HepG2 (cell line): ENCODE measurements around the gene CCT7. TPM values are rescaled to one million over a fixed set of nuclear protein-coding genes. Genes with fewer than 3 reads are reported as not detected.

ENCODE experiments used
- ZBTB14 ChIP-seq: sonication (generic); formaldehyde crosslinking; IDR thresholded peaks from 2 replicates; pipeline ENCODE4 v1.4.0; 2020; ENCODE audit warnings: missing genetic modification reagents
- ZBTB40 ChIP-seq, 2 experiments: fragments of 450-650 bp in 1 of 2; sonication (generic) in 1 of 2; formaldehyde crosslinking in 1 of 2; IDR thresholded peaks; 2 replicates each; pipeline versions ENCODE4 v1.6.1 to v1.8.0; 2016 to 2022; ENCODE audit warnings: antibody characterized with exemption in 1 of 2, mild to moderate bottlenecking in 1 of 2, missing genetic modification reagents in 1 of 2
- ZMAT5 ChIP-seq: sonication (generic); formaldehyde crosslinking; IDR thresholded peaks from 2 replicates; pipeline ENCODE4 v1.5.0; 2020; ENCODE audit warnings: mild to moderate bottlenecking, low read depth, missing genetic modification reagents, borderline replicate concordance
- polyA plus RNA-seq, 8 experiments: library from polyadenylated mRNA; depleted of rRNA in 3 of 8; stranded (reverse) in 7 of 8; unstranded in 1 of 8; fragments of >200 nt; fragmentation: Illumina TruSeq in 4 of 8; extraction: Trizol in 4 of 8; gene quantifications; 2 replicates each; pipeline versions ENCODE4 v1.2.1 to v1.2.3, GENCODE V29; 2011 to 2016; ENCODE audit warnings: low read depth in 4 of 8, missing spikeins in 1 of 8, mixed read lengths in 1 of 8; ENCODE audit not compliant: insufficient read depth in 1 of 8
- total RNA-seq, 5 experiments: library from RNA; depleted of rRNA; stranded (reverse); fragments of >200 nt; fragmentation: Illumina TruSeq; extraction: Trizol; gene quantifications; 2 replicates each; pipeline ENCODE4 v1.2.3, GENCODE V29; 2016; ENCODE audit warnings: low read depth in 1 of 5

The CCT7 gene
- total and polyA plus RNA-seq, 2 of the 13 experiments (the other 11 are each of a cell fraction or from before 2014, with no cell fraction given): 347 to 517 TPM

GRCh38 chr2:73250872-73251846 lies 17.1 kb downstream of the CCT7 start (continued):
- TF ChIP-seq ZBTB40 (IDR thresholded peaks at IDR 0.05): no peak
- TF ChIP-seq ZBTB40 (CRISPR knock-in tag; IDR thresholded peaks at IDR 0.05): no peak
- TF ChIP-seq ZMAT5 (CRISPR knock-in tag): no peak
- TF ChIP-seq ZBTB14: no peak
